Measurements from ENCODE around the gene MS4A13. TPM values are rescaled to one million over a fixed set of nuclear protein-coding genes. Genes with fewer than 3 reads are reported as not detected.
"Not testable (repeated sequence)": the region's sequence is repeated elsewhere in the genome, so short reads cannot be mapped to it uniquely, and the experiment has no call there.

Gene MS4A13
- total RNA-seq, 1 donor from 2014 or later: not detected

GRCh38 chr11:60532383-60532782, 17.2 kb downstream of the MS4A13 start:
- not testable (repeated sequence) for ATAC-seq

DNA sequence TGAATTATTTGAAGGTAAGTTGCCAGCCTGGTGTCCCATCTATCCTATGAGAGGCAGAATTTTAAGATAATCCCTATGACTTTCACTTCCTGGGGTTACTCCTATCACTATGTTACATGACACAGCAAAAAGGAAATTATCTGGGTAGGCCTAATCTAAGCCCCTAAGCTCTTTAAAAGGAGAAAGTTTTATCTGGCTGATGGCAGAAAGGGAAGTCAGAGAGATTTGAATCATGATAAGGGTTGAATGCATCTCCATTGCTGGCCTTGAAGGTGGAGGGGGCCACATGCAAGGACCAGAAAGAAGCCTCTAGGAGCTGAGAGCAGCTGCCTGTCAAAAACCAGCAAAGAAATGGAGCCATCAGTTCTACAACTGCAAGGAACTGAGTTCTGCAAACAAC, 23.4 kb downstream of the MS4A13 start:
- ATAC-seq: not testable (repeated sequence)

GRCh38 chr11:60544077-60544476, 28.9 kb downstream of the MS4A13 start:
- ATAC-seq: no peak

DNA sequence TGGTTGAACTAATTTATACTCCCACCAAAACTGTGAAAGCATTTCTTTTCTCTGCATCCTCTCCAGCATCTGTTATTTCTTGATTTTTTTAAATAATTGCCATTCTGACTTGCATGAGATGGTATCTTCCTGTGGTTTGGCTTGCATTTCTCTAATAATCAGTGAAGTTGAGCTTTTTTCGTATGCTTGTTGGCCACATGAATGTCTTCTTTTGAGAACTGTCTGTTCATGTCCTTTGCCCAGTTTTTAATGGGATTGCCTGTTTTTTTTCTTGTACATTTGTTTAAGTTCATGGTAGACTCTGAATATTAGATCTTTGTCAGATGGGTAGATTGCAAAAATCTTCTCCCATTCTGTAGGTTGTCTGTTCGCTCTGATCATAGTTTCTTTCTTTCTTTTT, 46.1 kb downstream of the MS4A13 start:
- no peak for ATAC-seq

GRCh38 chr11:60563553-60564235, 48.5 kb downstream of the MS4A13 start:
- no peak for ATAC-seq

DNA sequence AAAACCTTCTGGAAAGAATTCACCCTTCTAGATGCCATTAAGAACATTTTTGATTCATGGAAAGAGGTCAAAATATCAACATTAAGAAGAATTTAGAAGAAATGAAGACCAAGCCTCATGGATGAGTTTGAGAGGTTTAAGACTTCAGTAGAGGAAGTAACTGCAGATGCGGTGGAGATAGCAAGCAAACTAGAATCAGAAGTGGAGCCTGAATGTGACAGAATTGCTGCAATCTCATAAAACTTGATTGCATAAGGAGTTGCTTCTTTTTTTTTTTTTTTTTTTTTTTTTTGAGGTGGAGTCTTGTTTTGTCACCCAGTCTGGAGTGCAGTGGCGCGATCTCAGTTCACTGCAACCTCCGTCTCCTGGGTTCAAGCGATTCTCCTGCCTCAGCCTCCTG, 51.6 kb downstream of the MS4A13 start:
- ATAC-seq: no peak

DNA sequence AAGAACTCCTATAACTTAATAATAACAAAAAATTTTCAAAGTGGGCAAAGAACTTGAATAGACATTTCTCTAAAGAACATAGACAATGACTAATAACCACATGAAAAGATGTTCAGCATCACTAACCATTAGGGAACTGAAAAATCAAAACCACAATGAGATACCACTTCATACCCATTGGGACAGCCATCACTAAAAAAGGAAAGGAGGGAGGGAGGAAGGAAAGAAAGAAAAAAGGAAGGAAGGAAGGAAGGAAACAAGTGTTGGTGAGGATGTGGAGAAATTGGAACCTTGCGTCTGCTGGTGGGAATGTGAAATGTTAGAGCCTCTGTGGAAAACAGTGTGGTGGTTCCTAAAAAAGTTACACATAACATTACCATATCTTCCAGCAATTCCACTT, 55.8 kb downstream of the MS4A13 start:
- no peak for ATAC-seq

- ATAC-seq: no peak
These were observed 74.4 kb downstream of the MS4A13 start for GRCh38 chr11:60589611-60590010.

Other genes with a start within 250 kb of the MS4A13 start
- 0.24 TPM for gene MS4A4A, start 234.7 kb upstream of the MS4A13 start, total RNA-seq
- gene MS4A6E, start 188.1 kb upstream of the MS4A13 start, total RNA-seq: not detected
- 1.4 TPM for gene MS4A7, start 136.9 kb upstream of the MS4A13 start, total RNA-seq
- gene MS4A14, start 118.9 kb upstream of the MS4A13 start, total RNA-seq: 0.08 TPM
- not detected for gene MS4A5, start 85.8 kb upstream of the MS4A13 start, total RNA-seq
- gene MS4A1, start 59.5 kb upstream of the MS4A13 start, total RNA-seq: 2.9 TPM
- gene MS4A12, start 22.6 kb upstream of the MS4A13 start, total RNA-seq: not detected
- gene MS4A8, start 184.2 kb downstream of the MS4A13 start, total RNA-seq: not detected
- gene MS4A18, start 209.3 kb downstream of the MS4A13 start, total RNA-seq: not detected
- gene MS4A15, start 241.5 kb downstream of the MS4A13 start, total RNA-seq: not detected

All from esophagus mucosa (tissue), 1 donor.